Epithelial cell of esophagus (primary cell): ENCODE results near the gene CPXM2.

ENCODE experiments used
- DNase-seq: peaks from one replicate; pipeline ENCODE4 v3.0.0; 2010; ENCODE audit warnings: low read depth
- H3K4me3 ChIP-seq: 2 replicates; pipeline ENCODE4 v1.5.1; 2011; ENCODE audit warnings: mild to moderate bottlenecking, low read length, control low read depth
- TF ChIP-seq, protein P1 (sequence below): IDR thresholded peaks from 2 replicates; pipeline ENCODE4 v1.5.1; 2011; ENCODE audit warnings: low read depth, mild to moderate bottlenecking, low read length, control low read depth, inconsistent platforms; ENCODE audit not compliant: insufficient read depth; ENCODE audit errors: missing control alignments

The CPXM2 gene

DNA sequence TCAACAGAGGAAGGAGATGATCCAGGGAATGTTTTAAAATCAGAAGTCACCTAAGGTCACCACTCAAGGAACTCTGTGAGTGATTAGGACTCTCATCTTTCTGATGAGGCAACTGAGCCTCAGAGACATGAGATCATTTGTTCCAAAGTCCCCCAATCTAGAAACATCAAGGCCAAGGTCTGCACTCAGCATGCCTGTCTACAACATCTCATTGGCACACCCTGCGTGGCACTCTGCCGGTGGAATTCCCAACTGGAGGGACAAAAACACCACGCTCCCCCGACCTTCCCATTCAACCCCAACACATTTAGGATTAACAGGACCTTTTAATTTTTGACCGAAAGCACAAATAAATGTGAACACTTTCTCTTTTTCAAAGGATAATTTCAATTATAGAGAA lies 31.4 kb downstream of the CPXM2 start:
- no peak for DNase-seq
- H3K4me3 ChIP-seq, result no peak overlapping the region
- TF ChIP-seq, protein P1, sequence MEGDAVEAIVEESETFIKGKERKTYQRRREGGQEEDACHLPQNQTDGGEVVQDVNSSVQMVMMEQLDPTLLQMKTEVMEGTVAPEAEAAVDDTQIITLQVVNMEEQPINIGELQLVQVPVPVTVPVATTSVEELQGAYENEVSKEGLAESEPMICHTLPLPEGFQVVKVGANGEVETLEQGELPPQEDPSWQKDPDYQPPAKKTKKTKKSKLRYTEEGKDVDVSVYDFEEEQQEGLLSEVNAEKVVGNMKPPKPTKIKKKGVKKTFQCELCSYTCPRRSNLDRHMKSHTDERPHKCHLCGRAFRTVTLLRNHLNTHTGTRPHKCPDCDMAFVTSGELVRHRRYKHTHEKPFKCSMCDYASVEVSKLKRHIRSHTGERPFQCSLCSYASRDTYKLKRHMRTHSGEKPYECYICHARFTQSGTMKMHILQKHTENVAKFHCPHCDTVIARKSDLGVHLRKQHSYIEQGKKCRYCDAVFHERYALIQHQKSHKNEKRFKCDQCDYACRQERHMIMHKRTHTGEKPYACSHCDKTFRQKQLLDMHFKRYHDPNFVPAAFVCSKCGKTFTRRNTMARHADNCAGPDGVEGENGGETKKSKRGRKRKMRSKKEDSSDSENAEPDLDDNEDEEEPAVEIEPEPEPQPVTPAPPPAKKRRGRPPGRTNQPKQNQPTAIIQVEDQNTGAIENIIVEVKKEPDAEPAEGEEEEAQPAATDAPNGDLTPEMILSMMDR, result no peak

DNA sequence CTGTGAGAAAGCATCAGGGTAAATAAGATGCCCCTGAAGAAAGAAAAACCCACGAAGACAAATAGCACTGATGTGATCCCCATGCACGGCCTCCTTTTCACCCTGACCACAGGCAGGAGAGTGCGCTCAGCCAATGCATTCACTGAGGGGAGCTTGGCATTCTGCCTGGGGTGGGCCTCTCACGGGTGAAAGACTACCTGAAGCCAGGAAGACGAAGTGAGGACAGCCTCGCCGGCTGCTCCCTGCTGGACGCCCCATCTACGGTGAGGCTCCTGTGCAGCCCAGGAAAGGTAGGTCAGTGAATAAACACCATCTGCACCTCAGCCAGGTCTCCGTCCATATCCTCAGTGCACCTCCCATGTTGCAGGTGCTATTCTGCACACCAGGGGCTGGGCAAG lies 32.0 kb downstream of the CPXM2 start:
- TF ChIP-seq, protein P1, result no peak
- DNase-seq, result no peak
- H3K4me3 ChIP-seq, result no peak overlapping the region

DNA sequence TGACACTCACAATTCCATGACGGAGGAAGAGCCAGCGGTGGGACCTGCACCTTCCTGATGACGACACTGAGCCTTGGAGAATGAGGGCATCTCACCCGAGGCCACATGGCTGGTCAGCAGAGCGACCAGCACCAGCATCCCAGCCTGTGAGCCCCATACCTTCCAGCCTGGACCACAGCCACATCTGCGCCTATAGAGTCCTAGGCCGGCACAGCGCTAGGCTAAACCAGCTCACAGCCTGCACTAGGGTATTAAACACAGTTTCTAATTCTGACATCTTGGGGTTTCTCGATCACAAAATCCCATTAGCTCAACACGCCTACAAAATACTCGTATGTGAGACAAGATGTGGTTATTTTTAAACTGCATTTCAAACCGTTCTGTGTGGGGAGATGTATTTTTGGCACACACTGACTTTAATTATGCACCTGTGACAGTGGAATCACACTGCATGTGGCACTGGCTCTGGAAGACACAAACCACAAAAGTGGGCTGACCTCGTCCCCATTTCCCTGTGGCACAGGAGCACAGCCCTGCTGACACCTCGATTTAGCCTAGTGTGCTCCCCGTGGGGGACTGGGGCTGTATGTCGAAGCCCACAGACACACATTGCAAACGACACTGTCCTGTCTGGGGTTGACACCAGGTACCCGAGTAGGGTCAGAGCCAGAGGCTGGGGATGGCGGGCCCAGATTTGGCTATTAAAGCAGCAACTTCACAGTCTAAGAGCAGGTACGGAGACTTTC lies 32.5 kb downstream of the CPXM2 start:
- TF ChIP-seq, protein P1, result no peak
- DNase-seq, result no peak
- H3K4me3 ChIP-seq, result no peak overlapping the region

DNA sequence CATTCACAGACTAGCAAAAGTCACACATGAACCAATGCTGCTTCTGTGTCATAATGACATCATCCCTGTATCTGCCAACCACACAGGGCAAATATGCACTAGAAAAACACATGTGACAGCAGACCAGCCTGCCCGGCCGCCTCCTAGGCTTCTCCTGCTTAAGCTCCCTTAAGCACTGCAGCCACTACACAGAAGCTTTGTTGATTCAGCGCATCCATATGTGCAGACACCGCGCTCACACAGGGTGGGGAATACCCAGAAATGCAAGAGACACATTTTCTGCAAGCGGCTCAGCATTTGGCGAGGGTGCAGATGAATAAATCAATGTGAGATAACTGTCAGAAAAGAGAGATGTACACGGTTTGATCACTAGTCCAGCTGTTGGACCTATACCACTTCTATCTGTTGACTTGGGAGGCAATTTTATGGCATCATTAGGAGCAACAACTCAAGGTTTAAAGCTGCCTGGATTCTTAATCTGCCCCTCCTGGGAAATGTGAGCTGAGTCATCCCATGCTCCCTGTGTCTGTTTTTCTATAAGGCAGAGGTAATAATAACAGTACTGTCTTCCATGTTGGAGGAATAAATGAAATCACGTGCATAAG lies 33.4 kb downstream of the CPXM2 start:
- no peak overlapping the region for H3K4me3 ChIP-seq
- TF ChIP-seq, protein P1, result no peak
- DNase-seq, result no peak

DNA sequence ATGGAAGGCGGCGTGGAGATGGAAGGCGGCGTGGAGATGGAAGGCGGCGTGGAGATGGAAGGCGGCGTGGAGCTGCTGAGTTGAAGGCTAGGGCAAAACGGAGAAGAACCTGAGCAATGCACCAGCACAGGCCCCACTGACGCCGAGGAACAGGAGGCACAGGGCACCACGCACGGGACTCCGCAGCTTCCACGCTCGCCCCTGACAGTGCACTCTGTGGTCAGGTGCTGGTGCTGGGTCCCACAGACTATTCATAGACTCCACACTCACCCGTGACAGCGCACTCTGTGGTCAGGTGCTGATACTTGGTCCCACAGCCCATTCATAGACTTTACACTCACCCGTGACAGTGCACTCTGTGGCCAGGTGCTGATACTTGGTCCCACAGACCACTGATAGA lies 34.0 kb downstream of the CPXM2 start:
- TF ChIP-seq, protein P1, result no peak
- DNase-seq, result no peak
- H3K4me3 ChIP-seq, result no peak overlapping the region

DNA sequence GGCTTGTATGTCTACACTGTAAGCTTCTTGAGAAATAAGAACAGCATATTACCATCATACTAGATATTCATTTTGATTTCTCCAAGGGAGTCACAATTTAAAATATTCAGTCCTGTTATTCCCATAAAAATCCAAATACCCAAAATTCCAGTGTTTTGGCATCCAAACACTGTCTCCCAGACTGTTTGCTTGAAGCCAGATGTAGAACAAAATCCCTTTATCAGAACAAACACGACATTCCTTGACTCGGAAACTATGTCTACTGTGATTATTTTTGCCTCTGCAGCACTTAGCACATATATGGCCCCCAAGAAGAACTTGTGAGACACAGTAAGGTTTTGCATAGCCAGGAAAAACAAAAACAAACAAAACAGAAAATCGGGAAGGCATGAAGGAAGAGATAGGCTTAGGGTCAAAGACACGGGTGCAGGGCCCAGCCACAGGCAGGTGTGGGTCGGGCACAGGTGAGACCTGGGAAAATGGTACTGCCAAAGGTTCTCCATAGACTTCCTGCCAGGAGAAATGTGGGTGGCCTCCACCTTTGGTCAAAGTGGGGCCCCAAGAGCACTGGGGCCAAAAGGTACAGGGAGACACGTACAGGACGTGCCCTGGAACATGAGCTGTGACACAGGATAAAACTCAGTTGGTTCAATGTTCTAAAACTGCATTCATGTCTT lies 36.5 kb downstream of the CPXM2 start:
- TF ChIP-seq, protein P1, result no peak
- H3K4me3 ChIP-seq, result no peak overlapping the region
- no peak for DNase-seq
